Measurements from ENCODE around the gene TAX1BP1.

DNA sequence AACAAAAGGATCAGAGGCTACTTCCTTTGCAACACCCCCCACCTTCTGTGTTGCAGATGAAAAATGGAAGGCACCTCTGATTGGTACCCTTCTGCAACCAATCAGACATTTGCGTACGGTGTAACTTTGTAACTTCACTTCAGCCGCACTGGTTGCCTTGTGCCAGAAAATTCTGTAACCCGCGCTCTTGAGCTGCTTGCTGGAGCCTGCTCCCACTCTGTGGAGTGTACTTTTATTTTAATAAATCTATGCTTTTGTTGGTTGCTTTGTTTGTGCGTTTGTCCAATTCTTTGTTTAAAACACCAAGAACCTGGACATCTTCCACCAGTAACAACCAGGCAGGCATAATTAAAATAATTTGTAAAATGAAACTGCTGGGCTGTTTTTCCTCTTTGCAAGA, 31.5 kb upstream of the TAX1BP1 start:
- no peak for TF ChIP-seq GATA2 (IDR thresholded peaks at IDR 0.05; ENCODE audit: low read depth, low read length)
- no peak for TF ChIP-seq GATA3 (IDR thresholded peaks at IDR 0.05; ENCODE audit: low read depth, low read length)

Measured in SH-SY5Y (cell line).